SJSA1 (cell line): Measurements from ENCODE around the gene QPCTL. TPM values are rescaled to one million over a fixed set of nuclear protein-coding genes. Genes with fewer than 3 reads are reported as not detected.
"Not testable (repeated sequence)": the region's sequence is repeated elsewhere in the genome, so short reads cannot be mapped to it uniquely, and the experiment has no call there.

Source experiments
- DNase-seq, 2 experiments: peaks; one replicate each; pipeline ENCODE4 v3.0.0-alpha.2; 2015 to 2020; ENCODE audit warnings: low spot score in 2 of 2, low read depth in 1 of 2
- H3K27ac ChIP-seq: fragments of 250-450 bp; sonication (Bioruptor Pico); 2 replicates; pipeline ENCODE4 v1.5.1; 2020; ENCODE audit warnings: mild to moderate bottlenecking, moderate library complexity
- H3K27me3 ChIP-seq: fragments of 250-450 bp; sonication (Bioruptor Pico); replicated peaks from 2 replicates; pipeline ENCODE4 v1.5.1; 2020; ENCODE audit warnings: mild to moderate bottlenecking, moderate library complexity
- H3K36me3 ChIP-seq: fragments of 250-450 bp; sonication (Bioruptor Pico); 2 replicates; pipeline ENCODE4 v1.5.1; 2020; ENCODE audit warnings: mild to moderate bottlenecking
- H3K4me1 ChIP-seq: fragments of 250-450 bp; sonication (Bioruptor Pico); replicated peaks from 2 replicates; pipeline ENCODE4 v1.6.1; 2021; ENCODE audit warnings: mild to moderate bottlenecking
- H3K4me3 ChIP-seq: fragments of 250-450 bp; sonication (Bioruptor Pico); 2 replicates; pipeline ENCODE4 v1.5.1; 2020; ENCODE audit warnings: mild to moderate bottlenecking
- H3K9me3 ChIP-seq: fragments of 250-450 bp; sonication (Bioruptor Pico); replicated peaks from 2 replicates; pipeline ENCODE4 v1.5.1; 2020; ENCODE audit warnings: mild to moderate bottlenecking
- total RNA-seq: library from RNA; depleted of rRNA; stranded (reverse); fragments of >200 nt; shearing (Covaris generic); gene quantifications from 2 replicates; pipeline ENCODE4 v1.2.3, GENCODE V29; 2014

QPCTL gene
- total RNA-seq, 1 experiment from 2014 or later, result 11.6 TPM

DNA sequence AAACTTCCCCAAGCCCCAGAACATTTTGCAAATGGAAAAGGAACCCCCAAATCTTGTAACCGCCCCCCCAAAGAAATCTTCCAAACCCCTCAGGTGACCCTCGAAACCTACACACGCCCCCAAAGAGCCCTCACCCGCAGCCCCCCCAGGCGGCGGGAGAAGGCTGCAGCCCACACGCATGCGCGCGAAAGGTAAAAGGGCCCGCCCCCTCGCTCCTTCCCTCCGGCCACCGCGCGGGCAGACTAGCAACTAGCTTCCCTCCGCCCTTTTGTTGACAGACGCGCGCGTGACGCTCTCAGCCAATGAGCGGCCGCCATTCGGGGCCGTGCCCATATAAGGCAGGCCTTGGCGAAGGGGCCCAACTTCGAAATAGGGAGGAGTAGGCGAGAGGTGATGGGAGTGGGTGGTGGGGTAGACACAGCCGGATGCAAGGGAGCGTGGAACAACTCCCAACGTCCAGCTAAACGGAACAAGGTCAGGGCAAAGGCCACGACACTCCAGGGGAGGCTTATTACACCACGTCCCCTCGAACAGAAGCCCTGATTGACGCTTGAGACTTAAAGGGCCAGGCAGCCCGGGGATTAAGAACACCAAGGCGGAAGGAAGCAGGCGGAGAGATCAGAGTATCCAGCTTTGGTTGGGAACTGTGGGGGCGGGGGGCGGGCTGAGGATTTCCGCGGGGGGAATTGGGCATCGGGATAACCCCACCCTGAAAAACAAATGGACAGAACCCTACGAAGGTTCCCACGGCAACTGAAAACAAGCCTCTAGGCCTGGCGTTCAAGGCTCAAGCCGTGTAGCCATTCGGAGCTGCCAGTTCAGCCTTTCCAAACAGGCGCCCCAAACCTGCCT is 24.9 kb downstream of the QPCTL start:
- Histone ChIP-seq H3K27ac (peak overlapping the region; percentile 53), H3K27me3 (no peaks in the 10 kb centered on the region), H3K4me3 (peak overlapping the region; percentile 45), H3K4me1 (peaks cover 20% of the 10 kb centered on the region), H3K36me3 (peaks cover 25% of the 10 kb centered on the region), H3K9me3 (peaks cover 4% of the 10 kb centered on the region; the same call in 1 of the 2 replicates)
- peak; percentile 99 for DNase-seq

DNA sequence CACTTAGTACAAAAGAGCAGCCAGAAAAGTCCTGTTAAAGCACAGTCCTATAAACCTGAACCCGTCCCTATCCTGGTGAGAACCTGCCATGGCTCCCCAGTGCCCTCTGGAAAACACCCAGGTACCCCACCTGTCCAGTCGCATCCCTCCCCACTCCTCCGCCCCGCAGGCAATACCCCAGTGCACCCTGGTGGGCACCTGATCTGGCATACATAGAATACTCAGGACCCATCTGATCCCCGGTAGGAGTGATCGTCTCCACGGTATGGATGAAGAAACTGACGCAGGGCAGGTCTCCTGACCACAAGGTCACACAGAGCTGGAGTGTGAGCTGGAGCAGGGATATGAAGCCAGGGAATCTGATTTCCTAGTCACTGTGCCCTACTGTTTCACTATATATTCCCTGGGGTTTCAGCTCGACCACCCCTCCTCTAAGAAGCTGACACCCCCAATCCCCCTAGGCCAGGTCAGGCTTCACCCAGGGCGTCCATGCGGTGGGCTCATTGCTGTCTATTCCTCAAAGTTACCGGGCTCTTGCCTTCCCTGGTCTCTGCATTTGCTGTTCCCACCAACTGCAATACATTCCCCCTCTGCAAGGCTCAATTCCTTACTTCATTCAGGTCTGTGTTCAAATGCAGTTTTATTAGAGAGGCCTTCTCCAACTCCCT is 25.7 kb downstream of the QPCTL start:
- DNase-seq, result no peak
- H3K4me3 ChIP-seq, result peak overlapping the region; percentile 45
- H3K36me3 ChIP-seq, result peaks cover 20% of the 10 kb centered on the region
- peaks cover 4% of the 10 kb centered on the region; the same call in 1 of the 2 replicates for H3K9me3 ChIP-seq
- H3K27me3 ChIP-seq, result no peaks in the 10 kb centered on the region
- H3K4me1 ChIP-seq, result peaks cover 27% of the 10 kb centered on the region
- peak overlapping the region; percentile 53 for H3K27ac ChIP-seq

DNA sequence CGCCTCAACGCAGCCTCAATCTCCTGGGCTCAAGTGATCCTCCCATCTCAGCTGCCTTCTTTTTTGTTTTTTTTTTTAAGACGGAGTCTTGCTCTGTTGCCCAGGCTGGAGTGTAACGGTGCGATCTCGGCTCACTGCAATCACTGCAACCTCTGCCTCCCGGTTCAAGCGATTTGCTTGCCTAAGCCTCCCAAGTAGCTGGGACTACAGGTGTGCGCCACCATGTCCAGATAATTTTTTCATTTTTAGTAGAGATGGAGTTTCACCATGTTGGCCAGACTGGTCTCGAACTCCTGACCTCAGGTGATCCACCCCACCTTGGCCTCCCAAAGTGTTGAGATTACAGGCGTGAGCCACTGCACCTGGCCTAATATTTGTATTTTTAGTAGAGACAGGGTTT is 27.6 kb downstream of the QPCTL start:
- not testable (repeated sequence) for H3K27ac ChIP-seq, DNase-seq, H3K9me3 ChIP-seq, H3K4me3 ChIP-seq, H3K27me3 ChIP-seq
- Histone ChIP-seq H3K4me1 (peaks cover 45% of the 10 kb centered on the region), H3K36me3 (peaks cover 20% of the 10 kb centered on the region)

DNA sequence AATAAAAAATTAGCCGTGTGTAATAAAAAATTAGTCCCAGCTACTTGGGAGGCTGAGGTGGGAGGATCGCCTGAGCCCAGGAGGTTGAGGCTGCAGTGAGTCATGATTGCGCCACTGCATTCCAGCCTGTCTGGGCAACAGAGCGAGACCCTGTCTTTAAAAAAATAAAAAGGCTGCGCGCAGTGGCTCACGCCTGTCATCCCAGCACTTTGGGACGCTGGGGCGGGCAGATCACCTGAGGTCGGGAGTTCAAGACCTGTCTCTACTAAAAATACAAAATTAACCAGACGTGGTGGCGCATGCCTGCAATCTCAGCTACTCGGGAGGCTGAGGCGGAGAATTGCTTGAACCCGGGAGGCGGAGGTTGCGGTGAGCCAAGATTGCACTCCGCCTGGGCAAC is 36.2 kb downstream of the QPCTL start:
- not testable (repeated sequence) for H3K9me3 ChIP-seq, DNase-seq, H3K27me3 ChIP-seq, H3K4me3 ChIP-seq, H3K27ac ChIP-seq
- Histone ChIP-seq H3K36me3 (peaks cover 11% of the 10 kb centered on the region; the same call in 1 of the 2 replicates), H3K4me1 (peaks cover 25% of the 10 kb centered on the region)

DNA sequence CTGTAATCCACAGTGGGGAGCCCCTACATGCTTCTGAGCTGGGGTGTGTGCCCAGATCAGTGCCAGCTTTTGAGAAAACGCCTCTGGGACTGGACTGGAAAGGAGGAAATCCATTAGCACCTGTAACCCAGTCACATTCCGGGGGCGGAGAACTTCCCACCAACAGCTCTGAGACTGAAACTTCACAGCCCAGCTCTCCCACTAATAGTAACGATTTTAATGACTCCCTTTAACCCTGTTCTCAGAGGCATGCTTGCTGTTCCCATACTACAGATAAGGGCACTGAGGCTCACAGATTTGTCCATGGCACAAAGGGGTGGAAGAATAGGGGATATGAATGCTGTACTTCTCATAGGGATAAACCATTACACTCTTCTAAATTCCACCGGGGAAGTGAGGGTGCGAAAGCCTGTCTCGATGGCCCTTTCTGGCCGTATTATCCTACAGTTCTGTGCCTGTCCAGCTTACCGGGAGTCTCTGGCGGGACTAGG is 37.4 kb downstream of the QPCTL start:
- peak in 1 of 2 experiments; percentile 12 for DNase-seq
- no peaks in the 10 kb centered on the region for H3K27me3 ChIP-seq
- peaks cover 14% of the 10 kb centered on the region for H3K4me1 ChIP-seq
- H3K27ac ChIP-seq, result peak overlapping the region; percentile 13; the same call in 1 of the 2 replicates
- H3K36me3 ChIP-seq, result peaks cover 11% of the 10 kb centered on the region; the same call in 1 of the 2 replicates
- H3K9me3 ChIP-seq, result no peaks in the 10 kb centered on the region
- H3K4me3 ChIP-seq, result peak overlapping the region; percentile 56

DNA sequence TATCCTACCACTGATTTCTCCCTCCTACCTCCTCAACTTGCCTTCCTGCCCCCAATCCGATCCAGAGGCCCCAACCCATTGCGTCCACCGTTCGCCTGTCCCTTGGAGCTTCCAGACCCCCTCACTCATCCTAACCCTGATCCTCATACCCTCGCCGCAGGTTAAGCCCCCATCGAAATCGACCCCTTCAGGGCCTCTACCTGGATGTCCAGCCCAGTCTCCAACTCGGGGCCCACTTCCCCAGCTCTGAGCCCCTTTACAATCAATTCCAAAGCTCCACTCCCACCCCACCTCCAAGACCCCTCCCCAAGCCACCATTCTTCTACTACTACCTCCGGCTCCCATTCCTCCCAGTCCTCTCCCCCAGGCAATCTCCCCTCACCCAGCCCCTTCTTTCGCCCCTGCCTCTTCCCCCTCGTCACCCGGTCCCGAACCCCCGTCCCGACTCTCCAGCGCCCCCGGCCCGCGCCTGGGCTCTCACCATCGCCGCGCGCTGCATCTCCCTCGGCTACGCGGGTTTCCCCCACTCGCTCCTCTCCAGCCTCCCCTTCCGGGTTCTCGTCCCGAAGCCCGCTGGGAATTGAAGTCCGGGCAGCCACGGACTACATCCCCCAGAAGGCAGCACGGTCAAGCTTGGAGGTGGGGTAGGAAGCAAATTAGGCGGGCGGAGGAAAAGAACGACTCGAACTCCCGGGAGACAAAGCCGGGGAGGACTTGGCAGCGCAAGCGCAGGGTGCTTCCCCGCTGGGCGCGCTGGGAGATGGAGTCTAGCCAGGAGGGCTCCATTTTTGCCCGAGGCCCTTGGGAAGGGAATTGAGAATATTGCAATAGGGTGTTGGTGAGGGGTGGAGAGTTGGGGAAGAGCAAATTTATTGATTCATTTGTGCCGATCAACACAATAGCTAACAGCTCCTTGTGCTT is 38.2 kb downstream of the QPCTL start, which contains the start of gene FBXO46:
FBXO46 (minus strand) TSS at position 529 of the 921 bp plus-strand sequence. CDS start 17,401 bp downstream, outside the sequence.
- Histone ChIP-seq H3K4me1 (peaks cover 13% of the 10 kb centered on the region), H3K9me3 (no peaks in the 10 kb centered on the region), H3K4me3 (peak within 1 kb of the TSS; percentile 56), H3K27me3 (no peaks in the 10 kb centered on the region), H3K36me3 (peaks cover 8% of the 10 kb centered on the region; the same call in 1 of the 2 replicates), H3K27ac (peak within 1 kb of the TSS; percentile 13)
- peak; percentile 96 to 99 for DNase-seq

DNA sequence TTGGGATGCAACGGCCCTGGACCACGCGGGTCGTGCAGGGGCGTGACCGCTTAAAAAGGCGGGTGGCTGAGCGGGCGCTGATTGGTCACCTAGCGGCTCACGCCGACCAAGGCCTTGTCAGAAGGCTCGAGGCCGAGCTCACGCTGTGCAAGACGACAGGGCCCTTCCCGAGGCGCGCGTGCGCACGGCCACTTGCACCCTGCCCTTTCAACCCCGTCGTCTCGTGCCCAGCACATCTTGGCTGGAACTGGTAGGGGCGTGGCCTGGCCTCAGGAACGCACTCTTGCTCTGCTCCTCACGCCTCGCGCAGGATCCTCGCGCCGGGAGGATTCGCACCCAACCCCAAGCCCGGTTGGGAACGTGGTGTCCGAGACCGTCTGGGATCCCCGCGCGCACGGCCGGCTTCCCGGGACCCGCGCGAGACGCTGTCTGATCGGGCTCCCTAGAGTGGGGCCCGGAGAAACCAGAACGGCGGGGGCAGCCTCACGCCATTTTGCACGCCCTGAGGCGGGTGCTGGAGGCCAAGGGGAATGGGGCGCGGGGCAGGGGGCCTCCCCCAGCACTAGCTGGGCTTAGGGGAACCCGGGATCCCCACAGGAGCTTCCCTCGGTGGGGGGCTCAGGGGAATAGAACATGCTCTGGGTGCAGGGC is 40.8 kb downstream of the QPCTL start, which contains the start of gene MEIOSIN:
MEIOSIN (plus strand) TSS at position 280 of the 651 bp plus-strand sequence. CDS start 1,938 bp downstream, outside the sequence.
- Histone ChIP-seq H3K27me3 (no peaks in the 10 kb centered on the region), H3K36me3 (peaks cover 8% of the 10 kb centered on the region; the same call in 1 of the 2 replicates), H3K27ac (no peak within 1 kb of the TSS), H3K4me3 (no peak within 1 kb of the TSS), H3K4me1 (peaks cover 13% of the 10 kb centered on the region), H3K9me3 (no peaks in the 10 kb centered on the region)
- no peak for DNase-seq

DNA sequence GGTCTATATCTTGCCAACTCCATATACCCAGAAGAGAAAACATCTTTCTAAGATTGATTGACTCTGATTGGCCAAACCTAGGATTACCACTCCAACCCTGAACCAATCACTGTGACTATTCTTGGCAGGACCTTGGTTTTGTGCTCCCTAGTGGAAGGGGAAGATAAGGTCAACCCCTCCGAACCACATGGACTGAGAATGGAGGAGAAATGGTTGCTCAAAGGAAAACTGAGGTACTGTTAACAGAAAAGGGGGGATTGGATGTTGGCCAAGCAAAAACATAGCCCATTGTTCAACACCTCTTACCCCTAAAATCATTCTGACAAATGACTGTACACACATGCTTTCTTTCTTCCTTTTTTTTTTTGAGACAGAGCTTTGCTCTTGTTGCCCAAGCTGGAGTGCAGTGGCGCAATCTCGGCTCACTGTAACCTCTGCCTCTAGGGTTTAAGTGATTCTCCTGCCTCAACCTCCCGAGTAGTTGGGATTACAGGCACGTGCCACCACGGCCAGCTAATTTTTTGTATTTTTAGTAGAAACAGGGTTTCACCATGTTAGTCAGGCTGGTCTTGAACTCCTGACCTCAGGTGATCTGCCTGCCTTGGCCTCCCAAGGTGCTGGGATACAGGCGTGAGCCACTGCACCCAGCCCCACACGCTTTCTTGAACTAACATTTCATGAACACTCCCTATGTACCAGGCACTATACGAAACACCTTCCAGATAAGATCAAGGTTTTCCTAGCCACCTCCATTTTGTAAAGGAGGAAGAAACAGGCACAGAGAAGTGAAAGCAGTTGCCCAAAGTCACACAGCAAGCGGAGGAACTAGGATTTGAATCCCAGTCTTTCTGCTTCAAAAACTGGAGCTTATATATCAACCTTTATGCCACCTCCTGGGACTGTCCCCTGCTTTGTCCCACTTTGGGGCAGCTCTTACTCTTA is 47.3 kb downstream of the QPCTL start:
- DNase-seq, result no peak
- Histone ChIP-seq H3K36me3 (no peaks in the 10 kb centered on the region), H3K4me1 (no peaks in the 10 kb centered on the region), H3K4me3 (no peak overlapping the region), H3K27ac (no peak overlapping the region), H3K9me3 (no peaks in the 10 kb centered on the region), H3K27me3 (no peaks in the 10 kb centered on the region)

DNA sequence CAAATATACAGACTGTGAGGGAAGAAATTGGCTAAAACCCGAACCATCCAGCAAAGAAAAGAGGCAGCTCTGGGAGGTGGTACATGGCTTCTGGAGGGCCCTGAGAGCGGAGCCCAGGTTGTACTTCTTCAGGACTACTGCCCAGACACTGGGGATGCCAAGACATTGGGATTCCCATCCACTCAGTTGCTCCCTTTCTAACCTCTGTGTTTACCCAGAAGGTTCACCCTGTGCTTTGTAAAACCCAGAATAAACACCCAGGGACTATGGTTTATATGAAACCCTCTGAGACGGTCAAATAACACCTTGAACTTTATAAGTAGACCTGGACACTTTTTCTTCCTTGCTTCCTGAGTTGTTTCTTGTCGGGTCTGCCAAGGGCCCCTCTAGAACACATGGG is 50.5 kb downstream of the QPCTL start:
- DNase-seq, result no peak
- H3K36me3 ChIP-seq, result no peaks in the 10 kb centered on the region
- no peaks in the 10 kb centered on the region for H3K4me1 ChIP-seq
- H3K9me3 ChIP-seq, result no peaks in the 10 kb centered on the region
- no peaks in the 10 kb centered on the region for H3K27me3 ChIP-seq
- H3K27ac ChIP-seq, result no peak overlapping the region
- no peak overlapping the region for H3K4me3 ChIP-seq

DNA sequence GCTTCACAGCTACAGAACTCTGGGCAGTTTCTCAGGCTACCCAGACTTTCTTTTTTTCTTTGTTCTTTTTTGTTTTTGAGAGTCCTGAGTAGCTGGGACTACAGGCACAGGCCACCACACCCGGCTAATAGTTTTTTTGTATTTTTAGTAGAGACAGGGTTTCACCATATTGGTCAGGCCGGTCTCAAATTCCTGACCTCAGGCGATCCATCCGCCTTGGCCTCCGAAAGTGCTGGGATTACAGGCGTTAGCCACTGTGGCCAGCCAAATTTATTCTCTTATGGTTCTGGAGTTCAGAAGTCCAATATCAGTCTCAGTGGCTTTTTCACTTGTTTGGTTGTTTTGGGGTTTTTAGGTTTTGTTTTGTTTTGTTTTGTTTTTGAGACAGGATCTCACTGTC is 53.1 kb downstream of the QPCTL start:
- H3K27ac ChIP-seq, result no peak overlapping the region
- H3K9me3 ChIP-seq, result no peaks in the 10 kb centered on the region
- no peak overlapping the region for H3K4me3 ChIP-seq
- no peaks in the 10 kb centered on the region for H3K36me3 ChIP-seq
- no peak for DNase-seq
- H3K27me3 ChIP-seq, result no peaks in the 10 kb centered on the region
- no peaks in the 10 kb centered on the region for H3K4me1 ChIP-seq

DNA sequence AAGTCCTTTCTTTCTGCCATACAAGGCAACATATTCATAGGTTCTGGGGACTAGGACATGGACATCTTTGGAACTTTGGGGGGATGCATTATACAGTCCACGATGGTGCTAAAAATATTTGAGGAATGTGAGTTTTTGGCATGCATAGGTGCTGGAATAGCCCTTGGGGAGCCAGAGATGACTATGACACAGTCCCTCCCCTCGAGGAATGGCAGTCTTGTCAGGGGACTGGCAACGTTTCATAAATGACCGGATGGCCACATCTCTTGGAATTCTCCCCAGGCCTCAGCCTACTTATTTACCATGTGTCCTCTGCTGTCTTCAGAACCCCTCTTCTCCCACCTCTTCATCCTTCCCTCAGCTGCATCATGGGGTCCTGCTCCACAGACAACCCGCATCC is 54.4 kb downstream of the QPCTL start:
- DNase-seq, result no peak
- no peaks in the 10 kb centered on the region for H3K9me3 ChIP-seq
- no peaks in the 10 kb centered on the region for H3K36me3 ChIP-seq
- H3K4me3 ChIP-seq, result no peak overlapping the region
- no peaks in the 10 kb centered on the region for H3K4me1 ChIP-seq
- H3K27ac ChIP-seq, result no peak overlapping the region
- H3K27me3 ChIP-seq, result no peaks in the 10 kb centered on the region

DNA sequence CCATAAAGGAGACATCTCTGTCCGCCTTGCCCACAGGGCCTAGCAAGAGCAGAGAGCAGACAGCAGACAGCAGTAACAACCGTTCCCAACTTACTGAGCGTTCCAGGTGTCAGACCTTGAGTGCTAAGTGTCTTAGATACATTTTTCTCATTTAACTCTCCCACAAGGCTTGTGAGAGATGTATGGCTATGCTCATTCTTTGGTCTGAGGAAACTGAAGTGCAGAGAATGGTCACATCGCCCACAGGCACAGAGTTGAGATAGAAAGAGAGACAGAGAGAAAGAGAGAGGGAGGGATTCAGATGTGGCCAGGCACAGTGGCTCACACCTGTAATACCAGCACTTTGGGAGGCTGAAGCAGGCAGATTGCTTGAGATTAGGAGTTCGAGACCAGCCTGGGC is 55.0 kb downstream of the QPCTL start:
- Histone ChIP-seq H3K27me3 (no peaks in the 10 kb centered on the region), H3K4me3 (no peak overlapping the region)
- no peak for DNase-seq

More for the DNA sequence above, 55.0 kb downstream of the QPCTL start:
- Histone ChIP-seq H3K36me3 (no peaks in the 10 kb centered on the region), H3K9me3 (no peaks in the 10 kb centered on the region), H3K27ac (no peak overlapping the region), H3K4me1 (no peaks in the 10 kb centered on the region)
